Mesendoderm (in vitro differentiated cells): ENCODE measurements around the gene FOXP3. TPM values are rescaled to one million over a fixed set of nuclear protein-coding genes. Genes with fewer than 3 reads are reported as not detected.

ENCODE experiments used
- DNase-seq: peaks from one replicate; pipeline ENCODE4 v3.0.0; 2013
- H2AK5ac ChIP-seq: 2 replicates; pipeline ENCODE4 v1.6.1; 2013; ENCODE audit warnings: low read length, inconsistent platforms
- H2BK120ac ChIP-seq: 2 replicates; pipeline ENCODE4 v1.6.1; 2013; ENCODE audit warnings: low read depth, mild to moderate bottlenecking, low read length, moderate library complexity, mixed read lengths
- H2BK15ac ChIP-seq: replicated peaks from 2 replicates; pipeline ENCODE4 v1.6.1; 2013; ENCODE audit warnings: low read depth, mild to moderate bottlenecking, moderate library complexity
- H2BK5ac ChIP-seq: 2 replicates; pipeline ENCODE4 v1.6.1; 2013; ENCODE audit warnings: low read length, inconsistent platforms
- H3K18ac ChIP-seq: 2 replicates; pipeline ENCODE4 v1.6.1; 2013; ENCODE audit warnings: mild to moderate bottlenecking, low read length, mixed read lengths
- H3K23ac ChIP-seq: one replicate; pipeline ENCODE4 v1.6.1; 2013; ENCODE audit warnings: low read length
- H3K27ac ChIP-seq: 2 replicates; pipeline ENCODE4 v1.5.1; 2013; ENCODE audit warnings: low read depth, mild to moderate bottlenecking, inconsistent platforms, low read length, moderate library complexity
- H3K27me3 ChIP-seq: 2 replicates; pipeline ENCODE4 v1.6.1; 2013; ENCODE audit warnings: low read length, control low read depth, mild to moderate bottlenecking, inconsistent platforms; ENCODE audit not compliant: insufficient read depth, poor library complexity
- H3K36me3 ChIP-seq: 2 replicates; pipeline ENCODE4 v1.6.1; 2013; ENCODE audit warnings: low read length, inconsistent platforms; ENCODE audit not compliant: control insufficient read depth, insufficient read depth
- H3K4ac ChIP-seq: one replicate; pipeline ENCODE4 v1.6.1; 2013; ENCODE audit warnings: low read depth, mild to moderate bottlenecking, low read length, moderate library complexity
- H3K4me1 ChIP-seq: 2 replicates; pipeline ENCODE4 v1.6.1; 2013; ENCODE audit warnings: low read depth, low read length, inconsistent platforms; ENCODE audit not compliant: control insufficient read depth
- H3K4me2 ChIP-seq: 2 replicates; pipeline ENCODE4 v1.6.1; 2013; ENCODE audit warnings: low read length
- H3K4me3 ChIP-seq: 2 replicates; pipeline ENCODE4 v1.5.1; 2013; ENCODE audit warnings: mild to moderate bottlenecking, low read length
- H3K56ac ChIP-seq: one replicate; pipeline ENCODE4 v1.6.1; 2013; ENCODE audit warnings: low read length
- H3K79me1 ChIP-seq: 2 replicates; pipeline ENCODE4 v1.6.1; 2013; ENCODE audit warnings: low read length, inconsistent platforms
- H3K79me2 ChIP-seq: 2 replicates; pipeline ENCODE4 v1.6.1; 2013; ENCODE audit warnings: mild to moderate bottlenecking, low read length; ENCODE audit not compliant: control insufficient read depth, insufficient read depth
- H3K9ac ChIP-seq: 2 replicates; pipeline ENCODE4 v1.6.1; 2013; ENCODE audit warnings: low read length, inconsistent platforms
- H4K5ac ChIP-seq: one replicate; pipeline ENCODE4 v1.6.1; 2013; ENCODE audit warnings: low read length
- H4K8ac ChIP-seq: one replicate; pipeline ENCODE4 v1.6.1; 2013; ENCODE audit warnings: low read depth, mild to moderate bottlenecking, control low read depth, low read length, moderate library complexity
- WGBS: extraction: QIAGEN DNeasy Blood & Tissue Kit; methylation state at CpG from one replicate; pipeline ENCODE4 v1.1.7; 2013; ENCODE audit warnings: low lambda C conversion rate, missing lambda C conversion rate; ENCODE audit not compliant: insufficient coverage; ENCODE audit errors: extremely low coverage; 5-methylcytosine and 5-hydroxymethylcytosine counted together
- polyA plus RNA-seq, 2 experiments: library from polyadenylated mRNA; stranded (reverse); fragments of 200-250 nt; gene quantifications; one replicate each; pipeline ENCODE4 v1.2.3, GENCODE V29; 2013

Gene FOXP3
- polyA plus RNA-seq (2013, experiment 1 of 2): 0.29 TPM
- 0.34 TPM for polyA plus RNA-seq (2013, experiment 2 of 2)

DNA sequence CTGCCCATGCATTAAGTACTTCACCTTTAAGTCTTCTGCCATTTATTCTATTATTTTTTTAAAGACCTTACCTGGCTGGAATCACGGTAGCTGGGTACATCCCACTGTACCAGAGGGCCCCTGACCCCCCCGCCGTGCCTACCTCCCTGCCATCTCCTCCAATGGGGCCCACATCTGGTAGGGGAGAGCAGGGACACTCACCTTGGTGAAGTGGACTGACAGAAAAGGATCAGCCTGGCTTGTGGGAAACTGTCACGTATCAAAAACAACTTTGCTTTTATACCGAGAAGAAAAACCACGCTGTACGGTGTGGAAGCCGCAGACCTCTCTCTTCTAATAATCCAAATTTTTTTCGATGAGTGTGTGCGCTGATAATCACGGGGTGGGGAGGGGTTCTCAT, at the start of gene FOXP3:
FOXP3 (minus strand) TSS at position 251 of the 400 bp plus-strand sequence. CDS start 6,205 bp downstream, outside the sequence.
- Histone ChIP-seq H2BK15ac (no peak within 1 kb of the TSS), H3K79me1 (no peaks in the 10 kb centered on the region), H3K27me3 (no peaks in the 10 kb centered on the region), H3K9ac (no peak within 1 kb of the TSS), H3K23ac (no peak within 1 kb of the TSS), H3K56ac (no peak within 1 kb of the TSS), H2BK120ac (no peak within 1 kb of the TSS), H4K5ac (no peak within 1 kb of the TSS), H3K79me2 (no peaks in the 10 kb centered on the region), H3K27ac (no peak within 1 kb of the TSS), H2AK5ac (no peak within 1 kb of the TSS), H2BK5ac (no peak within 1 kb of the TSS), H3K4ac (no peak within 1 kb of the TSS), H3K4me2 (no peak within 1 kb of the TSS), H3K36me3 (no peaks in the 10 kb centered on the region), H3K4me1 (no peaks in the 10 kb centered on the region), H4K8ac (no peak within 1 kb of the TSS), H3K4me3 (no peak within 1 kb of the TSS), H3K18ac (no peak within 1 kb of the TSS)
- no peak for DNase-seq
- no CpG with 5 or more reads among the region's 11 CpGs for WGBS

DNA sequence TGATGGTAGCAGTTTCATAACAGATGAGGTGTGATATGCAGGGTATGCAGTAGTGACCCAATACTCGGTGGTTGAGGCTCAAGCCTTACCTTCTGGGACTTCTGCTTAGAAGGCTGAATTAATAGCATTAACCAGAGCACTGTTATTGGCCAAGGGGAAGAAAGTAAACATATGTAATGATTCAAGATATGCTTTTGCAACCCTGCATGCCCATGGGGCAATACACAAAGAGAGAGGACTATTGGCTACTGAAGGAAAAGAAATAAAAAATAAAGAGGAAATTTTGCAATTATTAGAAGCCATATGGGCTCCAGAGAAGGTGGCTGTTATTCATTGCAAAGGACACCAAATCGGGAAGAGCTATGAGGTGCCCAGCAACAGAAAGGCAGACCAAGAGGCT, 47.7 kb upstream of the FOXP3 start:
- H4K8ac ChIP-seq: no peak overlapping the region
- no peak for DNase-seq
- no peak overlapping the region for H3K4me2 ChIP-seq
- no peak overlapping the region for H2BK120ac ChIP-seq
- H3K9ac ChIP-seq: no peak overlapping the region
- H3K27ac ChIP-seq: no peak overlapping the region
- H3K36me3 ChIP-seq: no peaks in the 10 kb centered on the region
- H3K27me3 ChIP-seq: no peaks in the 10 kb centered on the region
- H3K18ac ChIP-seq: no peak overlapping the region
- no peak overlapping the region for H3K4ac ChIP-seq
- H3K56ac ChIP-seq: no peak overlapping the region
- H3K79me2 ChIP-seq: no peaks in the 10 kb centered on the region
- H3K23ac ChIP-seq: no peak overlapping the region
- no peak overlapping the region for H2AK5ac ChIP-seq
- H3K4me3 ChIP-seq: no peak overlapping the region
- H2BK15ac ChIP-seq: no peak overlapping the region
- no peak overlapping the region for H2BK5ac ChIP-seq
- H3K79me1 ChIP-seq: no peaks in the 10 kb centered on the region
- H4K5ac ChIP-seq: no peak overlapping the region
- no CpG with 5 or more reads among the region's 2 CpGs for WGBS
- H3K4me1 ChIP-seq: no peaks in the 10 kb centered on the region

DNA sequence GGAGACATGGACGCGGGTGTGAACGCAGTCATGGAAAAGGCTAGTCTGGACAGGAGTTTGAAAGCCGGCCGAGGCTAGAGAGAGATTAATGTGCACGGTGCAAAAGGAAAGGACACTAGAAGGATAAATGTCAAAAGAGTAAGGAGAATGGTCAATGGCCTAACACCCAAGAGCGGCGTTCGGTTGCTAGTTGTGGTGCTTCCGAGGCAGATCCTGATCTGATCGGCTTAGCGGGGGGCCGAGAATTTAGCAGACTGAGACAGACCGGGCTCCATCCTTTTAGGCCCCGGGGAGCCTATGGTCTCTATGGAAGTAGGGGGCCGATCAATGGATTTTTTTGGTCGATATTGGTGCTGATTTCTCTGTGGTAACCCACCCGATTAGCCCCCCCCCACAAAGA, 45.9 kb upstream of the FOXP3 start:
- Histone ChIP-seq H3K4me1 (no peaks in the 10 kb centered on the region), H3K4me2 (no peak overlapping the region)
- WGBS: no CpG with 5 or more reads among the region's 18 CpGs

DNA sequence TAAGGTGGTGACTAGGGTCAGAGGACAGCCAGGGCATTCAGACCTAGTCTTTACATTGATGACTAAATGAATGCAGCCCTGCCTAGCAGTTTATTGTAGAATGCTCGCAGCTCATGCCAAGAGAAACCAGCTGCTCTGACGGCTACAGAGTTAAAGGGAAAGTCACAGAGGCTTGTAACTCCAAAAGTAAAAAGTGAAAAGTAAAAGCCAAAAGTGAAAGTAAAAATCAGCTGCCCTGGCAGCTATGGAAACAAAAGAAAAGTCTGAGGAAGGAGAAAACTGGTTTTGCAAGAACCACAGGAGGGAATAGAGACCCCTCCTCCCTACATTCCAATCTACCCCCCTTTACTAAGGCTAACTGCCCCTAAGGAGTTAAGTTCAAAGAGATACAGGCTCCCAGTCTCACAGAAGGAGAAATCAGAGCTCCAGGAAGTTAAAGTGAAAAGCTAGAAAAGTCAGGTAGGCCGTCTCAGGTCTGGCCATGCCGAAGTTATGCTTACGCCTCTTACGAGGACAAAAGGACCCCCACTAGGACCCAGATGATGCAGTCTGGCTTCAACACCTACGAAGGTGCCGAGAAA, 45.0 kb upstream of the FOXP3 start:
- H4K8ac ChIP-seq: no peak overlapping the region
- no peak overlapping the region for H2BK5ac ChIP-seq
- no peak overlapping the region for H3K27ac ChIP-seq
- H2BK120ac ChIP-seq: no peak overlapping the region
- peak overlapping the region; percentile 15 for H3K56ac ChIP-seq
- no peak overlapping the region for H3K4me2 ChIP-seq
- no peak overlapping the region for H2AK5ac ChIP-seq
- H3K4me1 ChIP-seq: no peaks in the 10 kb centered on the region
- H3K18ac ChIP-seq: no peak overlapping the region
- no peaks in the 10 kb centered on the region for H3K79me1 ChIP-seq
- no peaks in the 10 kb centered on the region for H3K36me3 ChIP-seq
- peak; percentile 77 for DNase-seq
- no peak overlapping the region for H3K4me3 ChIP-seq
- H2BK15ac ChIP-seq: no peak overlapping the region
- WGBS: no CpG with 5 or more reads among the region's 8 CpGs
- H3K79me2 ChIP-seq: no peaks in the 10 kb centered on the region
- H3K9ac ChIP-seq: no peak overlapping the region
- no peaks in the 10 kb centered on the region for H3K27me3 ChIP-seq
- H4K5ac ChIP-seq: no peak overlapping the region
- no peak overlapping the region for H3K23ac ChIP-seq
- no peak overlapping the region for H3K4ac ChIP-seq

More for the DNA sequence above, 45.9 kb upstream of the FOXP3 start:
- Histone ChIP-seq H3K23ac (no peak overlapping the region), H3K56ac (no peak overlapping the region), H4K8ac (no peak overlapping the region), H3K79me1 (no peaks in the 10 kb centered on the region), H3K27ac (no peak overlapping the region), H2AK5ac (no peak overlapping the region), H3K27me3 (no peaks in the 10 kb centered on the region), H2BK120ac (no peak overlapping the region), H3K36me3 (no peaks in the 10 kb centered on the region), H2BK15ac (no peak overlapping the region), H4K5ac (no peak overlapping the region), H3K79me2 (no peaks in the 10 kb centered on the region), H3K18ac (no peak overlapping the region), H3K4me3 (no peak overlapping the region), H3K4ac (no peak overlapping the region), H2BK5ac (no peak overlapping the region), H3K9ac (no peak overlapping the region)
- peak; percentile 41 for DNase-seq

- H3K4me3 ChIP-seq: no peak overlapping the region
- WGBS: no CpG with 5 or more reads among the region's 15 CpGs
Observed at GRCh38 chrX:49308604-49309269, 44.2 kb upstream of the FOXP3 start.

More at GRCh38 chrX:49308604-49309269, 44.2 kb upstream of the FOXP3 start:
- Histone ChIP-seq H4K8ac (no peak overlapping the region), H3K18ac (no peak overlapping the region), H3K4me2 (no peak overlapping the region), H3K4ac (no peak overlapping the region), H2AK5ac (no peak overlapping the region), H3K79me1 (no peaks in the 10 kb centered on the region), H3K56ac (no peak overlapping the region), H3K27ac (no peak overlapping the region), H3K4me1 (no peaks in the 10 kb centered on the region), H2BK15ac (no peak overlapping the region), H3K27me3 (no peaks in the 10 kb centered on the region), H3K79me2 (no peaks in the 10 kb centered on the region), H4K5ac (no peak overlapping the region), H3K23ac (no peak overlapping the region), H3K36me3 (no peaks in the 10 kb centered on the region), H2BK120ac (no peak overlapping the region), H3K9ac (no peak overlapping the region), H2BK5ac (no peak overlapping the region)
- no peak for DNase-seq
